Amniotic epithelial cell (primary cell): Measurements from ENCODE around the gene TXLNG.

Experiments used
- DNase-seq: peaks from one replicate; pipeline ENCODE4 v3.0.0-alpha.2; 2010; ENCODE audit warnings: low read depth

Gene TXLNG

DNA sequence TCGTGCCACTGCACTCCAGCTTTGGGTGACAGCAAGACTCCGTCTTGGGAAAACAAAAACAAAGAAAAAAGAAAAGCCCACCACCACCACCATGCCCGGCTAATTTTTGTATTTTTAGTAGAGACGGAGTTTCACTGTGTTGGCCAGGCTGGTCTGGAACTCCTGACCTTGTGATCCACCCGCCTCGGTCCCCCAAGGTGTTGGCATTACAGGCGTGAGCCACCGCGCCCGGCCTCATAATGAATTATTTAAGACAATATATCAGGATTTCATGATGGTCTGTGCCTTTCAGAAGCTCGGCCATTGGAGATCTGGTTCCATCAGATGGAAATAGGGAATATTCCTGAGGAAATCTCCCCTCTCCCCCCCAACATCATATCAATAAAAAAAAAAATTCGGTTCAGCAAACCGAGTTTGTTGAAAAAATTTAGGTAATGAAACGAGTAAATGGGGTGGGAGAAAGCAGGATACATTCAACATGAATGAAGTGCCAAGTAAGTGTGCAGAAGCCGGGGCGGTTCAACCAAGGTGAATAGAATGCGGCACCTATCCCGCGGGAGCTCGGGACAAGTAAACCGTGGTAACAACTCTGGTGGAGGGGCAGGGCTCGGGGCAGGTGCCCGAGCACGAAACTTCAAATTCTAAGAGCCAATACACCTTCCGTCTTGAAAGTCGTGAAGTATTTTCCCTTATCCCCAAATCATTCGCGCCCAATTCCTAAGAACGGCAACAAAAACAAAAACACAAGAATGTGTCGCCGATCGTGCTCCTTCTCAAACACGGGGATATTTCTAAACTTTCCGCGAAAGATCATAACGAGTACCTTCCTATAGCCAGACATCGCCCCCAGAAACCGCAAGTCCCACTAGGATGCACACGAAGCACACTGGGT lies 773 bp upstream of the TXLNG start:
- DNase-seq: no peak

DNA sequence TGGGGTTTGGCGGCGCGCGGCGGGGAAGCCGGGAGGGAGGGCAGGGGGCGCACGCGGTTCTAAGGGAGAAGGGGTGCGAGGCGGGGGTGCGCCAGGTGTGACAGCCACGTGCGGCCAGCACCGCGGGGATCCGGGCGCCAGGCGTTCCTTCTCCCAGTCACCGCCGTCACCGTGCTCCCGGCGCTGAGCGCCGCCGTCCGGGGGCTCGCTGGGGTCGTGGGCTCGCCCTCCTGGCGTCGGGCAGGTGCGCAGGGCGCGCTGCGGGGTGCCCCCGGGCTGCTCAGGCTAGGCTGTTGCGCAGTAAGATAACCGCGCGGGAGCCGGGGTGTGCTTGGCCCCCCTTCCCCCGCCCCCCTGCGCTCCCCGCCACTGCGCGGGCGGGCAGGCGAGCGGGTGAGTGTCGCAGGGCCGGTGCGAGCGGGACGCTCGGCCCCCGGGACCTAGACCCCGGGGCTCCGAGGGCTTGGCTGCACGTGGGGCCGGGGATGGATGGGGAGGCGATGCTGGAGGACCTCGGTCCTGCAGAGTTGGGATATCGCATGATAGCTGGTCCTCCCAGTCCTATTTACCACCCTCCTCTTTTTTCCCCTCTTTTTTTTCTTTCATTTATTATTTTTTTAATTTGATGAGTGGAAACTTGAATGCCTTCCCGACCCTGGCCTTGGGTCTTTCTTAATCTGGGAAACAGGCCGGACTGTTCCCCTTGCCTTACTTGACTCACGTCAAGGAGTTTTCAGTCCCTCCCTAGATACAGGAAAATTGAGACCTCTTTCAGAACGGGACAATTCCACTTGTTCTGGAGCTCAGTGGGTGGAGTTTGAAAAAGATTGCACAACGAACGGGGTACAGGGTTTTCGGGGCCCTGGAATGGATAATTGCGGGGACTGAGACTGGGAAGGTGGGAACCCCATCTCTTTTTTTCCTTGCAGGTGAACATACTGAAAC lies 797 bp downstream of the TXLNG start:
- DNase-seq: no peak

DNA sequence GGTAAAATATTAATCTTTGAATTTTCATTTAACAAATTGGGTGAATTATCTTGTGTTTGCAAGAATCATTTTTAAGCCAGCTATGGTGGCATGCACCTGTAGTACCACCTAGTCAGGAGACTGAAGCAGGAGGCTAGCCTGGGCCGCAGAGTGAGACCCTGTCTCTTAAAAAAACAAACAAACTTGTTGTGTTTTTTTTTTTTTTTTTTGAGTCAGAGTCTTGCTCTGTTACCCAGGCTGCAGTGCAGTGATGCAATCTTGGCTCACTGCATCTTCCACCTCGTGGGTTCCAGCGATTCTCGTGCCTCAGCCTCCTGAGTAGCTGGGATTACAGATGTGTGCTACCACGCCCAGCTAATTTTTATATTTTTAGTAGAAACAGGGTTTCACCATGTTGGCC lies 2.2 kb downstream of the TXLNG start:
- DNase-seq: peak; percentile 47

DNA sequence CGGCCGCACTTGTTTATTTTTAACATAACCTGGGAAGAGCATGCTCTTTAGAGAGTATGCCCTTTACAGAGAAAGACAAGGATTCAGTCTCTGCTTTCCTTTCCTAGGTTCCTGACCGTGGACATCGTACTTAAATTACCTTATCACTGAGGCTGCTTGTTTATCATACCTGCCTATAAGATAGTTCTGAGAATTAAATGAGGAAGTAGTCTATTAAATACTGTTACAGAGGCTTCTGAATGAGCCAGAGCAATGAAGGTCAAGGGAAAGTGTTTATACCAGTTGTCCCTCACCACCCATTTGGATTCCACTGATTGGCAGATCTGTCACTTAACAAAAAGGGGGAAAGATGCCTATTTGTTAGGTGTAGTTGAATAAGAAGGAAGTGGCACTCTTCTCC lies 10.0 kb downstream of the TXLNG start:
- no peak for DNase-seq

DNA sequence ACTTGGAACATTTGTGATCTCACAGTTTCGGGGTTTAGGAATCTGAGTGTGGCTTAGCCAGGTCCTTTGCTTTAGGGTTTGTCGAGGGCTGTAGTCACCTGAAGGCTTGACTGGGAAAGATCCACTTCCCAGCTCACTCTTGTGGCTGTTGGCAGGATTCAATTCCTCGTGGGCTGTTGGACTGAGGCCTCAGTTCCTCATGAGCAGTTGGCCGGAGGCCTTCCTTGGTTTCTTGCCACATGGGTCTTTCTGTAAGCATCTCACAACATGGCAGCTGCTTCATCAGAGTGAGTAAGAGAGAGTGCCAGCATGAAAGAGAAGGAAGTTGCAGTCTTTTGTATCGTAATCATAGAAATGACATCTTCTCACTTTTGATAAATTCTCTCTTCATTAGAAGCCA lies 11.1 kb downstream of the TXLNG start:
- no peak for DNase-seq

DNA sequence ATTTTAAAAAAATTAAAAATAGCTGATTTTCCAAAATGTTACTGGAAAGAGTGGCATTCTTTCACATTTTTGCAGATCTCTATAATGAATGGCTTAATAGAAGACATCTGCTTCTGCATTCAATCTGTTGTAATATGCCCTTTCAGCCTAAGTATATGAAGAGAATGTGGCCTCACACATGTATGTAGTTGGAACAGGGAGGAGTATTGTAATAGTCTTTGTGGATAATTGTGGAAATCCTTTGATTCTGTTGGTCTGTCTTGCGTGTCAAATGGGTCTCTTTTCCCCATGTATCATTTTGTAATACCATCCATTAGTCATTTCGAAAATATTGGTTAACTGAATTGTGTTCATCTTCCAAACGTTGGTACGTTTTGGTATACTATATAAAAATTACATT lies 11.6 kb downstream of the TXLNG start:
- no peak for DNase-seq

DNA sequence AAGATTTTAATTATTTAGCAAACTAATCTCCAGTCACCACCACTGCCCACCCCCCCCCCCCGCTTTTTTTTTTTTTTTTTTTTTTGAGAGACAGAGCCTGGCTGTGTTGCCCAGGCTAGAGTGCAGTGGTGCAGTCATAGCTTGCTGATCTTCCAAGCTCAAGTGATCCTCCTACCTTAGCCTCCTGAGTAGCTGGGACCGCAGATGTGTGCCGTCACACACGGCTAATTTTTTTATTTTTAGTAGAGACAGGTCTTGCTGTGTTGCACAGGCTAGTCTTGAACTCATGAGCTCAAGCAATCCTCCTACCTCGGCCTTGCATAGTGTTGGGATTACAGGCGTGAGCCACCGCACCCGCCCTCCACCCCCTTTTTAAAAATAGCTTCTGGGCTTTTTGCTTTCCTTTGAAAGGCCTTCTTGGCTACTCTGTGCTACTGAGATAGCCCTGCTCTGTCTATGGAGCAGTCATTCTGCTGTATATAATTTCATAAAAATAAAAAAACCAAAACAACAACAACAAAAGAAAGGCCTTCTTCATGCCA lies 18.7 kb downstream of the TXLNG start:
- DNase-seq: no peak

DNA sequence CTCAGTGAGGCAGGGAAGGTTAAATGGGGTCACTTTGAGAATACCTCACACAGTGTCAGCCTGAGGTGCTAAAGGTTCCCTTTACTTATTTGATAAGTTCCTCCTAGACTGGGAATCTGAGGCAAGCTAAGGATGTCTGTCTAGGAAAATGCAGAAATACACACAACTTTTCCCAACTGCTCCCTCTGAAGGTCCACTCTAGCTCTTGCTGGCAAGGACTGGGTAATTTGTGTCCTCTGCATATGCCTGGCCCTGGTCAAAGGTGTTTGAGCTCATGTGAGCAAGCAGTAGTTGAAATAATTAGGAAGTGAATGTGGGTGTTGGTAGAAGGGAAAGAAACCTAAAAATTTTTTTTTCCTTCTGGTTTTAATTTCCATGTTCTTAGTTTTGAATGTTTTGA lies 21.3 kb downstream of the TXLNG start:
- no peak for DNase-seq

DNA sequence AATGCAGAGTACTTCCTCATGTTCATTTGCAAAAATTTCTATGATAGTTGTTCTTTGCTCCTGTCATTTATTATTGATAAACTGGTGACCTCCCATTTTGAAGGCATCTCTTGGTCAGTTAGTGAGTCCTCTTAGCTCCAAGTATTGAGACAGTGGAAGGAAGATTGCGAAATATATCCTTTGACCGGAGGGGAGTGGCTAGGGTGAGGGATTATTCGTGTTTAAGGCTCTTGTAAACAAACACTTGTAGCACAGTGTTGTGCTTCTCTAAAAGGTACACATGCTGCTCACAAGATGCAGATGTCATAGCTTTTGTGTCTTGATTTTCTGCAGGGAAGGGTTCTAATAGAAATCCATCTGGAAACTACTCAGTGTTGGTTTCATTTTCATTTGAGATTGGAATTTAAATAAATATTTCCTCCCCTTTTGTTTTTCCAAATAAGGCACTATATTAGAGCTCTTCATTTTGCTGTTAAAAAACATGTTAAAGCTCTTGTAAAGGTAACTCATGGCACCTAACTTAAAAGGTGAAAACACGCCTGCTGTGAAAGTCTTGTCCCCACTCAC lies 21.8 kb downstream of the TXLNG start:
- peak; percentile 82 for DNase-seq

DNA sequence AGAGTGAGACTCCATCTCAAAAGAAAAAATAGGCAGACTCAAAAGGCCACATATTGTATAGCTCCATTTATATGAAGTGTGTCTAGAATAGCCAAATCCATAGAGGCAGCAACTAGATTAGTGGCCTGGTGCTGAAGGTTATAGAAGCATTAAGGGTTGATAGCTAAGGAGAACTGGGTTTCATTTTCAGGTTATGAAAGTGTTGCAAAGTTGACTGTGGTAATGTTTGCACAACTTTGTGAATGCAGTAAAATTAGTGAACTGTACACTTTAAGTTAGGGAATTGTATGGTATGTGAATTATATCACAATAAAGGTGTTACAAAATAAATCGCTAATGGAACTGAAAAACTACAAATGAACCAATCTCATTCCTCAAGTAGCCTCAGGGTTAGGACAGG lies 28.3 kb downstream of the TXLNG start:
- DNase-seq: no peak

DNA sequence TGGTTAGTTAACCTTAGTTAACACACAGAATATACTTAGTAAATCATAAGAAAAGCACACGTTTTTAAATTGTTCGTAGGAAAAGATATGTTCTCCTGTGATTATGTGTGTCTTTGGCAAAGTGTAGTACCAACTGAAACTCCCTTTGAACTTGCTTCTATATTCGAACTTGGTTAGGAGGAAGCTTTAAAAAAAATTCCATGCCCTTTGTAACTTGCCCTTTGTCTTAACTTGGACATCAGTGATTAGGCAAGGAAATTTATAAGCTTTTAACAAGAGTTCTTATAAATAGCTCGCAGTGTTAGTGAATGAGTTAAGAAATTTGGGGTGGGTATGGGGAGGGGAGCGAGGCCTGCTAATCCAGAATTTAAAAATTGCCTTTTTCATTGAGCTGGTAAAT lies 33.4 kb downstream of the TXLNG start:
- DNase-seq: no peak

DNA sequence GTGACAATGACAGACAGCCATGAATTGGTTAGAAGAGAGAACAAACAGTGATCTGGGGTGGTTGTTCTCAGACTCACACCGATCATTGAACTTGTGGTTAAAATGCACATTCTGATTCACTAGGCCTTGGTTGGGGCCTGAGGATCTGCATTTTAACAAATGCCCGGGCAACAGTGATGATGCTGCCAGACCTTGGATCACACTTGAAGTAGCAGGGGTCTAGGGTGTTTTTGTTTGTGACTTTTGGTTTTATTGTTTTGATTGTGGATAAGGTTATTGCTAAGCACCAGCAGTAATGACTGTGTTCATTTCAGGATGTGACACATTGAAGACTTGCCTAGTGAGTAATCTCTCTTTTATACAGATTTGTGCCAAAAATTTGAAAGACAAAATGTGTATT lies 36.5 kb downstream of the TXLNG start:
- DNase-seq: peak; percentile 44

DNA sequence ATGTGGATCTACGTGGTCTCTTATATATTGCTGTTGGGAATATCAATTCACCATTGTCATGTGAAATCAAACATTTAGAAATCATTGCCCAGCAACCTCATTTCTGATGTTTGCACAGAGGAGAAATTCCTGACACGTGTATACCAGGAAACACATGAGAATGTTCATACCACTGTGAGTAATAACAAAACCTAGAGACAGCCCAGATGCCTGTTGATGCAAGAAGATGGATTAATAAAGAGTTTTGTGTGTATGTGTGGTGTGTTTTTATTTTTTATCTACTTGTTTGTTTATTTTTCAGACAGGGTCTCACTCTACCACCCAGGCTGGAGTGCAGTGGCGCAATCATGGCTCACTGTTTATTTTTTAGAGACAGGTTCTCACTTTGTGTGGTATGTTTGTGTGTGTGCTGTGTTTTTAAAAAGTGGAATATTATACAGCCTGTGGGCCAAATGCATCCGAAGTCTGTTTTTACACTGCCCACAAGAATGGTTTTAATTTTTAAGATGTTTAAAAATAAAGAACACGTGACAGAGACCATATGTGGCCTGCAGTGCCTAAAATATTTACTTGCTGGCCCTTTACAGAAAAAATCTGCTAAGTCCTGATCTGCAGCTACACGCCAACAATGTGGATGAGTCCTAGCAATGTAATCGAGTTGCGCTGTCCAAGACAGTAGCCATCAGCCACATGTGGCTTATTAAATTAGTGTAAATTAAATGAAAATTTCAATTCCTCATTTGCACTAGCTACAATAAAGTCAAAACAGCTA lies 39.2 kb downstream of the TXLNG start:
- peak; percentile 91 for DNase-seq

DNA sequence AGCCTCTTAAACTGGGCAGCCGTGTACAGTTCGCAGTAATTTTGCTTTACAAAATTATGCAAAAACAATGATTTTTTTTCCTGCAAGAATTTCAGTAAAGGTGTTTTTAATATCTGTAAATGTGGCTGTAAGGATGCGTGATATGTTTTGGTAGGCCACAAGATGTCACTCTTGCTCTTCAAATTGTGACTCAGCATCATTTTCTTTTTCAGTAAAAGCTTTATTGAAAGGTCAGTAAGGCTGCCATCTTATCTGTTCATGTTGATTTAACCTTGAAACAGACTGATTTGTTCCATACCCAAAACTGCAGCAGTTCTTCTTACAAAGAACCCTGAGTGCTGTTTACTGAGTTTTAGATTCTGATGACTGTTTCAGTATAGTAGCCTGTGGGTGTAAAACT lies 39.9 kb downstream of the TXLNG start:
- DNase-seq: peak; percentile 71

DNA sequence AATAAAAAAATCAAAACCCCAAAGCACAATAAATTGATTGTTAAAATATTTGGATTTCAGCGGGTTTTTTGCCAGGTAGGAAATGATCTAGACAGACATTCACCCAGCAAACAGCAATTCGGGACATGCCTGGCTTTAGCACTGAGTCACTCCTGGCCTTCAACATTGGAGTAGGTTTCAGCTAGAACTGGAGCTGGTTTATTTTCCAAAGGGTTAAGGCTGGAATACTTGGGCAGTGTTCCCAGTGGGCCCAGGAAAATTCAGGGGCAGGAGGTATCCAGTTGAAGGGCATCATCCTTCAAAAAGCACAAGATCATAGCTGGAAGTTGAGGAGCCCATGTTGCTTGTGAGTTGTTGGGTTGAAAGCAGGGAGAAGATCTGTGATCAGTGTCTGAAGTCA lies 41.0 kb downstream of the TXLNG start:
- DNase-seq: peak; percentile 64

DNA sequence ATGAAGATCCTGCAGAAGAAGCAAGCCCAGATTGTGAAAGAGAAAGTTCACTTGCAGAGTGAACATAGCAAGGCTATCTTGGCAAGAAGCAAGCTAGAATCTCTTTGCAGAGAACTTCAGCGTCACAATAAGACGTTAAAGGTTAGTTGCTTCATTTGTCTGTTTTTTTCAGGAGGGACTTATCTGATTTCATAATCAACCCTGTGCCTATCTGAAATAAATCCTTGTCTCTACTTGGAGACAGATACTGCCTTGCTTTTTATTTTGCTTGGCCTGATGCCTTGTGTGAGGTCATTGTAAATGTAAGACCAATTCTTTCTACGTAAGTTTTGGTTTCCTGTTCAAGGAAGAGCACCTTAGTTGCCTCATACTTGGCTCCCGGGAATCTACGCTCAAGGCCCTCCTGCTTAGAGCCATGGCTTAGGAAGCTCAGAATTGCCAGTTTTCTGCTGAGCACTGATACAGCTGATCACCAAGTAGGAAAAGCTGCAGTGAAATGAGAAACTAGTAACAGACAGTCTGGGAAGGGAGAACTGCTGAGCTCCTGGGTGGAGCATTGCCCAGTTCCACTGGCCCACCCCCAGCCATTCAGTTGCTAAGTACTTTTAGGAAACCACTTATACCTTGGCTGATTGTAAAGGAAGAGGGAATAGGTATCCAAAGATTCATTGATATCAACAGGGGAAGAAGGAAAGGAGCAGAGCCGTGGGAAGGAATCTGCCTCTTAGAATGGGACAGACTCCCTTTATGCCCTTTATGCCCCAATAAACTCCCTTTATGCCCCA lies 42.0 kb downstream of the TXLNG start:
- DNase-seq: peak; percentile 97

DNA sequence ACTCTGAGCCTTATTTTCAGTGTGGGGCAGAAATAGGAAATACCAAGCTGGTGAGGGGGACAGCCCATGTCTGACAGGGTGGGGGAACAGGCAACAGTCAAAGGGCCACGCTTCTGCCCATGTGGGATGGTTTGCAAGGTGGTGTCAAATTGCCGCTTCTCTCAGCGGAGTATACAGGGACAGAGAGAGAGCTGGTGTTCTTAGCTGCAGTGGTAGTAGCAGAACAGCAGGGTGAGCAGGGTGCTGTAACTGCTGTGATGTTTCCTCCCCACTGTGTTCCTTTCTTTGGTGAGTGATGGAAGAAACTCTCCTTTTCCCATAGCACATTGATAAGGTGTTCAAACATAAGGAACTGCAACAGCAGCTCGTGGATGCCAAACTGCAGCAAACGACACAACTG lies 46.0 kb downstream of the TXLNG start:
- peak; percentile 21 for DNase-seq

DNA sequence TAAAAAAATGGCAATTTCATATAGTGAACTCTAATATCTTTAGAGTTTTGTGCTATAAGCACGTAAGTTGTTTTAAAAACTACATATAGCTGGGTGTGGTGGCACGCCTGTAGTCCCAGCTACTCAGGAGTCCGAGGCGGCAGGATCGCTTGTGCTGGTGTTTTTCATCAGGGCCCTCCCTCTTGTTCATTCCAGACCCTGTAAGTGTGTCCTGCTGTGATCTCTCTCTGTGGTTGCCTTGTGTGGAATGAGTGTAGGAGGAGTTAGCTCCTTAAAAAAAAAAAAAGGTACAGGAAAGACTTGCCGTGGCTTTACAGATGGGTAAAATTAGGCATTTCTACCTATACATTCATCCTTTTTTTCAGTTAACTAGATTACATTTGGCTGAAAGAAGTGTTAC lies 48.5 kb downstream of the TXLNG start:
- DNase-seq: peak; percentile 73

DNA sequence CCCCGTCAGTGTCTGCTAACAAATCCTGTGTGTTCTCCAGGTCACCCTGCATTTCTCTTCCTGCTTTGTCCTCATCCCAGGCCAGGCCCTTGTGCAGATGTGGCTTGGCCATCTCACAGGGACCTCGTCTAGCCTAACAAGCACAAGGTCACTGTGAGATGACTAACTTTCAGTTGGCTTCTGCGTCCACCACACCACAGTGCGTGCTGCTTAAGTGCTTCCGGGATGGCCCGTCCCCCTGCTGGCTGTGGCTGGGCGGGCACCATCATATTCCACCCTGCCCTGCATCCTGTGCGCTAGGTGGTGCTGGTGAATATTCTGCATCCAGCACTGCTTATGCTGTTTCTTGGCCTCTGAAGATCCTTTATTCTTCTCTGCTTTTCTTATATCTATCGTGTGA lies 50.1 kb downstream of the TXLNG start:
- DNase-seq: peak; percentile 52

DNA sequence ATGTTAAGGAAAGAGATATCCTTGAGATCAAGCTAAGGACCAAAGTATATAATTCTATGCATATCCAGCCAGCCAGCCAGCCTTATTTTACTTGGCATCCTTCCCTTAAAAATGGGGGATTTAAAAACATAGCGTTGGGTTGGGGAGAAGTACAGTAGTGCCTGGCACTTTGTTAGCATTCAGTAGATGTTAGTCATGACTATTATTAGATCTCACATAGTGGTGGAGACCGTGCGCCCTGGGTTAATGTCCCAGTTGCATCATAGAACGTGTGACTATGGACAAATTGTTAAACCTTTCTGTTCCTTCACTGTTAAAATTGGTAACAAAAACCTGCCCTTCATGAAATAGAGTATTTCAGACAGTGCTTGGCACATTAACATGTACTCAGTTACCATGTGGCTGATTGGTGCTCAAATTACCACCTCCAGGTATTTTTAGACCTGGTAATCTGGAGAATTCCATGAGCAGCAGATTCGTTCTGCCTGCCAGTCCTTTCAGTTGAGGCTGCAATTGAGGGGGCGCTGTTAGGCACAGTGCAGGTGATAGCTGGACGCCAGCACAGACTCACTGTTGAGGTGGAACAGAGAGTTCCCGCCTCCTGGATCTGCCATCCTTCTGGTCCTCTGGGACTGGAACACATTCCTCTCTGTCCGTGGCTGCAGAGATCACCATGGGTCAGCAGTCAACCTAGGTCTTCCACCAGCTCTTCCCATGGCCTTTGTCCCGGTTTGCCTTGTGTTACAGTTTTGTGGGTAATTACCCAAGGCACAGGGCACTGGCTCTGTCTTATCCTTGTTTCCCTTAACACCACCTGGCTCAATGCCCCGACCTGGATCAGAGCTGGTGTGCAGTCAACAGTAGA lies 52.2 kb downstream of the TXLNG start:
- DNase-seq: peak; percentile 84
